Mesothelial cell of epicardium (in vitro differentiated cells): Measurements from ENCODE around the gene BMPR1A. TPM values are rescaled to one million over a fixed set of nuclear protein-coding genes. Genes with fewer than 3 reads are reported as not detected.

ENCODE experiments used
- DNase-seq, 2 experiments: peaks; one replicate each; pipeline ENCODE4 v3.0.0; 2021; ENCODE audit warnings: low spot score in 2 of 2; ENCODE audit not compliant: unreplicated experiment in 2 of 2
- H3K27ac Mint-ChIP-seq: 2 replicates; pipeline ENCODE4 v1.8.0; 2021; ENCODE audit warnings: mixed read lengths
- H3K27me3 Mint-ChIP-seq: 2 replicates; pipeline ENCODE4 v1.8.0; 2021; ENCODE audit warnings: low read depth, mixed read lengths
- H3K36me3 Mint-ChIP-seq: 2 replicates; pipeline ENCODE4 v1.8.0; 2021; ENCODE audit warnings: mixed read lengths
- H3K4me1 Mint-ChIP-seq: 2 replicates; pipeline ENCODE4 v1.8.0; 2021; ENCODE audit warnings: mixed read lengths
- H3K4me3 Mint-ChIP-seq: 2 replicates; pipeline ENCODE4 v1.8.0; 2021; ENCODE audit warnings: mild to moderate bottlenecking, moderate library complexity, mixed read lengths
- H3K9me3 Mint-ChIP-seq: 2 replicates; pipeline ENCODE4 v1.8.0; 2021; ENCODE audit warnings: mixed read lengths
- CTCF ChIP-seq: fragments of 200-600 bp; sonication (generic); IDR thresholded peaks from one replicate; pipeline ENCODE4 v1.5.0; 2021; ENCODE audit warnings: antibody characterized with exemption; ENCODE audit not compliant: unreplicated experiment
- total RNA-seq: library from RNA; stranded (reverse); gene quantifications from 3 replicates; pipeline ENCODE4 v1.2.1, GENCODE V29; 2021

The BMPR1A gene
- total RNA-seq, 1 donor from 2014 or later: 100.0 TPM

- H3K4me3 Mint-ChIP-seq: no peak overlapping the region
- no peak for TF ChIP-seq CTCF
- no peak for DNase-seq
- peaks cover 6% of the 10 kb centered on the region for H3K4me1 Mint-ChIP-seq
- H3K36me3 Mint-ChIP-seq: peaks cover 25% of the 10 kb centered on the region
- H3K27ac Mint-ChIP-seq: no peak overlapping the region
- H3K27me3 Mint-ChIP-seq: no peaks in the 10 kb centered on the region
- H3K9me3 Mint-ChIP-seq: peaks cover 4% of the 10 kb centered on the region
Measured at GRCh38 chr10:86813101-86813500, 56.7 kb downstream of the BMPR1A start.

GRCh38 chr10:86813982-86814381 is 57.6 kb downstream of the BMPR1A start:
- H3K9me3 Mint-ChIP-seq: peaks cover 4% of the 10 kb centered on the region

GRCh38 chr10:86815035-86815617 is 58.7 kb downstream of the BMPR1A start:
- peak overlapping the region; percentile 15 for H3K27ac Mint-ChIP-seq
- H3K27me3 Mint-ChIP-seq: no peaks in the 10 kb centered on the region
- peaks cover 23% of the 10 kb centered on the region for H3K36me3 Mint-ChIP-seq
- peaks cover 4% of the 10 kb centered on the region for H3K9me3 Mint-ChIP-seq
- H3K4me1 Mint-ChIP-seq: peaks cover 6% of the 10 kb centered on the region
- no peak overlapping the region for H3K4me3 Mint-ChIP-seq
- DNase-seq: no peak
- TF ChIP-seq CTCF: no peak

More at GRCh38 chr10:86813982-86814381, 57.6 kb downstream of the BMPR1A start:
- Mint-ChIP-seq H3K4me1 (peaks cover 6% of the 10 kb centered on the region), H3K4me3 (no peak overlapping the region), H3K27ac (no peak overlapping the region), H3K27me3 (no peaks in the 10 kb centered on the region), H3K36me3 (peaks cover 25% of the 10 kb centered on the region)
- TF ChIP-seq CTCF: no peak
- DNase-seq: no peak

GRCh38 chr10:86815640-86816039 is 59.2 kb downstream of the BMPR1A start:
- no peak for TF ChIP-seq CTCF
- DNase-seq: no peak
- H3K4me3 Mint-ChIP-seq: no peak overlapping the region
- H3K4me1 Mint-ChIP-seq: peaks cover 6% of the 10 kb centered on the region
- peaks cover 18% of the 10 kb centered on the region for H3K36me3 Mint-ChIP-seq
- H3K27me3 Mint-ChIP-seq: no peaks in the 10 kb centered on the region
- peak overlapping the region; percentile 14 for H3K27ac Mint-ChIP-seq
- H3K9me3 Mint-ChIP-seq: peaks cover 4% of the 10 kb centered on the region

GRCh38 chr10:86817246-86817645 is 60.8 kb downstream of the BMPR1A start:
- H3K4me3 Mint-ChIP-seq: no peak overlapping the region
- H3K27ac Mint-ChIP-seq: no peak overlapping the region
- no peak for DNase-seq
- TF ChIP-seq CTCF: no peak
- H3K27me3 Mint-ChIP-seq: no peaks in the 10 kb centered on the region
- no peaks in the 10 kb centered on the region for H3K9me3 Mint-ChIP-seq
- H3K36me3 Mint-ChIP-seq: peaks cover 12% of the 10 kb centered on the region
- peaks cover 6% of the 10 kb centered on the region for H3K4me1 Mint-ChIP-seq

- Mint-ChIP-seq H3K4me3 (no peak overlapping the region), H3K27me3 (no peaks in the 10 kb centered on the region), H3K36me3 (peaks cover 12% of the 10 kb centered on the region), H3K4me1 (peaks cover 20% of the 10 kb centered on the region), H3K9me3 (no peaks in the 10 kb centered on the region), H3K27ac (no peak overlapping the region)
- no peak for TF ChIP-seq CTCF
- no peak for DNase-seq
Measured at GRCh38 chr10:86819567-86819966, 63.1 kb downstream of the BMPR1A start.
